GM12865 (cell line): ENCODE results near the gene SPSB4.

Source experiments
- DNase-seq: peaks from one replicate; pipeline ENCODE4 v3.0.0; 2010; ENCODE audit warnings: low read depth
- H3K4me3 ChIP-seq: 2 replicates; pipeline ENCODE4 v1.5.1; 2011; ENCODE audit warnings: mild to moderate bottlenecking, low read depth, low read length, control low read depth
- CTCF ChIP-seq: IDR thresholded peaks from 2 replicates; pipeline ENCODE4 v1.5.1; 2011; ENCODE audit warnings: low read length, control low read depth, low read depth, inconsistent platforms; ENCODE audit not compliant: insufficient read depth; ENCODE audit errors: missing control alignments

The SPSB4 gene

GRCh38 chr3:141070229-141070628 lies 19.1 kb downstream of the SPSB4 start:
- no peak for TF ChIP-seq CTCF
- no peak overlapping the region for H3K4me3 ChIP-seq
- DNase-seq: no peak

- no peak for TF ChIP-seq CTCF
- H3K4me3 ChIP-seq: no peak overlapping the region
- no peak for DNase-seq
Measured at GRCh38 chr3:141070727-141071357, 19.7 kb downstream of the SPSB4 start.

DNA sequence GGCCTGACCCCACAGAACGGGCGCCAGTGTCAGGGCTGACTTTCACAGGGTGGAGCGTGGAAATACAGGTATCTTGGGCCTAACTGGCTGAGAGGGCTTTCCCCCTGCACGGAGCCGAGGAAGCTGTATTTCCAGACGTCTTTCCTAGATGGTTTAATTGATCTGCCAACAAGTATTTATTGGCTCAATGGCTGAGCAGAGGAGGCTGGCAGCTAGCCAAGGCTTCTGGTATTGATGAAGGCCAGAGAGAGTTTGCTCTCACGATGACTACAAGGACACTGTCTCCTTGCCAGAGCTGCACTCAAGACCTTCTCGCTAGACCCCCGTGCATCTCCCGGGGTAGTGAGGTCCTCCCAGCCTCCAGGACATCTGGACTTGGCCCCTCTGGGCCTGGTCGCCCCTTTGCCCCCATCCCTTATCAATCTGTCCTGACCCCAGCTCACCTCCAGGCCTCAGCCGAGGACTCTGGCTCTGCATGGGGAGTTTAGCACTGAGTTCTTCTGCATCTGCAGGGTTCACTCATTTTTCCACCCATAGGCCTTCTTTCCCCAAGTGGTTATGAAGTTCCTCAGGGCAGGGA lies 20.6 kb downstream of the SPSB4 start:
- H3K4me3 ChIP-seq: no peak overlapping the region
- no peak for DNase-seq
- no peak for TF ChIP-seq CTCF

GRCh38 chr3:141072950-141073349 lies 21.8 kb downstream of the SPSB4 start:
- H3K4me3 ChIP-seq: no peak overlapping the region
- DNase-seq: no peak
- no peak for TF ChIP-seq CTCF

DNA sequence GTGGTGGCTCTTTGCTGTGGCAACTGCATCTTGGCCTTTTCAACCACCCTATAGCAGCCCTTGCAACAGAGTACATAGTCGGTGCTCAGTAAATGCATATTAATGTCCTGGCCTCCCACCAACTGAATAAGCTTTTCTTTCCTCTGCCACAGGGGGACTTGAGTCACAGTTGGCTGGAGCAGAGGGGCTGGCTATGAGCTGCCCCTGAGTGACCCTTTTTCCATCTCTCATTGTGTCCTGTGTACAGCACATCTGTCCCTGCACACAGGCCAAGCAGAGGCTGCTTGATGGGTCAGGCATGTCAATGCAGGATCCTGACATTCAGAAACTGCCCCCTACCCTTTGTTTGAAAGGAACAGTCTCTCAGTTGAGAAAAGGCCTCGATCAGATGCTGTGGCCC lies 22.4 kb downstream of the SPSB4 start:
- no peak for DNase-seq
- H3K4me3 ChIP-seq: no peak overlapping the region
- TF ChIP-seq CTCF: no peak

GRCh38 chr3:141074529-141074928 lies 23.4 kb downstream of the SPSB4 start:
- no peak for DNase-seq
- no peak for TF ChIP-seq CTCF
- no peak overlapping the region for H3K4me3 ChIP-seq
